SK-N-SH treated with all-trans-retinoic acid at 6 μM for 48 hours (cell line): Measurements from ENCODE around the gene ZNF280C.

Source experiments
- RARB ChIP-seq: fragments of 250-450 bp; sonication (Bioruptor Pico); IDR thresholded peaks from 2 replicates; pipeline ENCODE4 v1.8.0; 2021; ENCODE audit warnings: mild to moderate bottlenecking, moderate library complexity
- SNAI2 ChIP-seq: fragments of 250-450 bp; sonication (Bioruptor Pico); IDR thresholded peaks from 2 replicates; pipeline ENCODE4 v1.5.0; 2020; ENCODE audit warnings: mild to moderate bottlenecking, moderate library complexity
- ZC3H10 ChIP-seq: fragments of 250-450 bp; sonication (Bioruptor Pico); IDR thresholded peaks from 2 replicates; pipeline ENCODE4 v1.5.1; 2021; ENCODE audit warnings: mild to moderate bottlenecking, moderate library complexity
- ZFP3 ChIP-seq: fragments of 250-450 bp; sonication (Bioruptor Pico); IDR thresholded peaks from 2 replicates; pipeline ENCODE4 v1.5.0; 2020; ENCODE audit warnings: mild to moderate bottlenecking, moderate library complexity

DNA sequence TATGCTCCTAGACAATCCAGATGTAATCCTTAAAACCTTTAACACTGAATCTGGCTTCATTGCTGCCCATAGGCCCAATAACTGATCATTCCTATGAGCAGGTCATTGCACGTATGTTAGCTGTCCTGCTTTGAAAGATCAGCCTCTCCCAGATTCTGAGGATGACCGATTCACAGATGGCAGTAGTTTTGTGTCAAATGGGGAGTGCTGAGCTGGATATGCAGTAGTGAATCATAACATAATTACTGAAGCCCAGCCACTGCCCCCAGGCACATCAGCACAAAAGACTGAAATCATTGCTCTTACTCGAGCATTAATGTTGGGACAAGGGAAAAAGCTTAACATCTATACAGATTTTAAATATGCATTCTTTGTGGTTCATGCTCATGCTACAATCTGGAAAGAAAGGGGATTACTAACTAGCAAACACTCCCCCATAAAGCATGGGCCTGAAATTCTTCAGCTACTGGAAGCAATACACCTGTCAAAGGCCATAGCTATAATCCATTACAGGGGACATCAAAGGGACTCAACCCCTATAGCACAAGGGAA, 16.4 kb upstream of the ZNF280C start:
- TF ChIP-seq SNAI2 (CRISPR knock-in tag) (no peak), ZC3H10 (no peak), ZFP3 (CRISPR knock-in tag) (no peak), RARB (CRISPR knock-in tag) (no peak)
